GM18507 (cell line): ENCODE measurements around the gene E2F3.

Source experiments
- DNase-seq: peaks from one replicate; pipeline ENCODE4 v3.0.0; 2011; ENCODE audit warnings: low read depth; ENCODE audit not compliant: insufficient read length; ENCODE audit errors: extremely low spot score
- FAIRE-seq: peaks from 2 replicates; lab custom pipeline; 2011; peaks lifted over from hg19 to GRCh38; lab: Jason Lieb, UNC

E2F3 gene

GRCh38 chr6:20401205-20402091 lies at the start of gene E2F3:
Gene E2F3 (plus strand): TSS chr6:20401879. CDS start chr6:20402233, 354 bp downstream.
- peak; percentile 100 for FAIRE-seq
- peak; percentile 96 for DNase-seq

- no peak for FAIRE-seq
These were observed 49.3 kb upstream of the E2F3 start for GRCh38 chr6:20352346-20352745.

GRCh38 chr6:20353134-20353533 lies 48.5 kb upstream of the E2F3 start:
- FAIRE-seq (no peak), DNase-seq (no peak)

More at GRCh38 chr6:20352346-20352745, 49.3 kb upstream of the E2F3 start:
- DNase-seq = no peak

- DNase-seq (no peak), FAIRE-seq (no peak)
These were observed 47.3 kb upstream of the E2F3 start for GRCh38 chr6:20354366-20354765.

GRCh38 chr6:20360471-20361119 lies 41.1 kb upstream of the E2F3 start:
- FAIRE-seq = no peak
- DNase-seq = no peak

GRCh38 chr6:20362623-20363022 lies 39.1 kb upstream of the E2F3 start:
- no peak for FAIRE-seq

GRCh38 chr6:20364327-20364726 lies 37.4 kb upstream of the E2F3 start:
- FAIRE-seq = no peak
- DNase-seq = no peak

More at GRCh38 chr6:20362623-20363022, 39.1 kb upstream of the E2F3 start:
- DNase-seq = no peak

GRCh38 chr6:20365456-20365855 lies 36.2 kb upstream of the E2F3 start:
- FAIRE-seq = peak; percentile 9
- no peak for DNase-seq

GRCh38 chr6:20366082-20366830 lies 35.4 kb upstream of the E2F3 start:
- FAIRE-seq (no peak), DNase-seq (no peak)

- no peak for DNase-seq
- no peak for FAIRE-seq
These were observed 33.8 kb upstream of the E2F3 start for GRCh38 chr6:20367743-20368485.

GRCh38 chr6:20370393-20370792 lies 31.3 kb upstream of the E2F3 start:
- FAIRE-seq (no peak), DNase-seq (no peak)

- no peak for FAIRE-seq
- DNase-seq = no peak
These were observed 30.9 kb upstream of the E2F3 start for GRCh38 chr6:20370801-20371200.

- DNase-seq (no peak), FAIRE-seq (no peak)
These were observed 26.2 kb upstream of the E2F3 start for GRCh38 chr6:20375436-20375835.

- no peak for FAIRE-seq
These were observed 23.9 kb upstream of the E2F3 start for GRCh38 chr6:20377623-20378265.

GRCh38 chr6:20379231-20379630 lies 22.4 kb upstream of the E2F3 start:
- DNase-seq (no peak), FAIRE-seq (no peak)

More at GRCh38 chr6:20377623-20378265, 23.9 kb upstream of the E2F3 start:
- no peak for DNase-seq

- FAIRE-seq (no peak), DNase-seq (no peak)
These were observed 15.5 kb upstream of the E2F3 start for GRCh38 chr6:20386218-20386617.

GRCh38 chr6:20389066-20389465 lies 12.6 kb upstream of the E2F3 start:
- no peak for FAIRE-seq
- no peak for DNase-seq

GRCh38 chr6:20393297-20393696 lies 8.4 kb upstream of the E2F3 start:
- FAIRE-seq (no peak), DNase-seq (no peak)

GRCh38 chr6:20399518-20399917 lies 2.2 kb upstream of the E2F3 start:
- no peak for FAIRE-seq
- no peak for DNase-seq
